GM23338 (cell line): ENCODE results near the gene CMTR1. TPM values are rescaled to one million over a fixed set of nuclear protein-coding genes. Genes with fewer than 3 reads are reported as not detected.

Experiments used
- ATAC-seq: fragments of 200-7000 bp; cut with Tn5 transposase; 3 replicates; pipeline ENCODE4 v1.9.1; 2020
- DNase-seq: peaks from one replicate; pipeline ENCODE4 v3.0.0-alpha.2; 2015; ENCODE audit warnings: low spot score
- H2AFZ ChIP-seq: fragments of 200-600 bp; sonication (generic); 2 replicates; pipeline ENCODE4 v1.8.0; 2016; ENCODE audit warnings: antibody characterized with exemption, mild to moderate bottlenecking, moderate library complexity
- H3F3A ChIP-seq: fragments of 200-600 bp; sonication (generic); replicated peaks from 2 replicates; pipeline ENCODE4 v1.8.0; 2017; ENCODE audit warnings: antibody characterized with exemption, mixed run types, low read depth
- H3K27ac ChIP-seq: fragments of 200-600 bp; sonication (generic); 2 replicates; pipeline ENCODE4 v1.6.1; 2016; ENCODE audit warnings: low read depth
- H3K27me3 ChIP-seq: fragments of 200-600 bp; sonication (generic); 2 replicates; pipeline ENCODE4 v1.8.0; 2016; ENCODE audit warnings: mild to moderate bottlenecking, mixed run types, moderate library complexity; ENCODE audit not compliant: insufficient read depth
- H3K36me3 ChIP-seq: fragments of 200-600 bp; sonication (generic); 2 replicates; pipeline ENCODE4 v1.8.0; 2016; ENCODE audit warnings: mild to moderate bottlenecking; ENCODE audit not compliant: insufficient read depth
- H3K4me1 ChIP-seq: fragments of 200-600 bp; sonication (generic); 2 replicates; pipeline ENCODE4 v1.8.0; 2016; ENCODE audit warnings: mild to moderate bottlenecking, moderate library complexity; ENCODE audit not compliant: insufficient read depth
- H3K4me2 ChIP-seq: fragments of 200-600 bp; sonication (generic); 2 replicates; pipeline ENCODE4 v1.7.1; 2017; ENCODE audit warnings: mixed run types
- H3K4me3 ChIP-seq: fragments of 200-600 bp; sonication (generic); 2 replicates; pipeline ENCODE4 v1.6.1; 2016; ENCODE audit warnings: mixed run types
- H3K79me2 ChIP-seq: fragments of 200-600 bp; sonication (generic); replicated peaks from 2 replicates; pipeline ENCODE4 v1.8.0; 2017; ENCODE audit warnings: mild to moderate bottlenecking; ENCODE audit not compliant: insufficient read depth
- H3K9me2 ChIP-seq: fragments of 200-600 bp; sonication (generic); 2 replicates; pipeline ENCODE4 v1.8.0; 2017; ENCODE audit not compliant: insufficient read depth
- H4K20me1 ChIP-seq: fragments of 200-600 bp; sonication (generic); replicated peaks from 2 replicates; pipeline ENCODE4 v1.8.0; 2017; ENCODE audit warnings: mild to moderate bottlenecking; ENCODE audit not compliant: insufficient read depth
- H3K27ac Mint-ChIP-seq: 2 replicates; pipeline ENCODE4 v1.8.0; 2020; ENCODE audit warnings: inconsistent platforms, mild to moderate bottlenecking, moderate library complexity, mixed read lengths
- H3K27me3 Mint-ChIP-seq: 3 replicates; pipeline ENCODE4 v1.8.0; 2022; ENCODE audit warnings: low read depth, mild to moderate bottlenecking, moderate library complexity, mixed read lengths, inconsistent platforms; ENCODE audit not compliant: insufficient read depth, poor library complexity
- H3K36me3 Mint-ChIP-seq: 3 replicates; pipeline ENCODE4 v1.8.0; 2021; ENCODE audit warnings: low read depth, mild to moderate bottlenecking, inconsistent platforms, moderate library complexity, mixed read lengths
- H3K4me1 Mint-ChIP-seq: 3 replicates; pipeline ENCODE4 v1.8.0; 2020; ENCODE audit warnings: mild to moderate bottlenecking, inconsistent platforms, mixed read lengths
- H3K4me3 Mint-ChIP-seq: 3 replicates; pipeline ENCODE4 v1.8.0; 2021; ENCODE audit warnings: moderate library complexity, mild to moderate bottlenecking, inconsistent platforms, mixed read lengths
- H3K9me3 Mint-ChIP-seq: 3 replicates; pipeline ENCODE4 v1.8.0; 2020; ENCODE audit warnings: moderate library complexity, mild to moderate bottlenecking, inconsistent platforms, mixed read lengths
- CREB1 ChIP-seq: fragments of 250-450 bp; sonication (Bioruptor Pico); IDR thresholded peaks from 2 replicates; pipeline ENCODE4 v1.5.0; 2020; ENCODE audit warnings: low read depth, mild to moderate bottlenecking, moderate library complexity
- EZH2 ChIP-seq: fragments of 200-600 bp; sonication (generic); IDR thresholded peaks from one replicate; pipeline ENCODE4 v1.8.0; 2017; ENCODE audit warnings: antibody characterized with exemption, mild to moderate bottlenecking, low read depth; ENCODE audit not compliant: unreplicated experiment
- EZH2phosphoT487 ChIP-seq: fragments of 200-600 bp; sonication (generic); IDR thresholded peaks from one replicate; pipeline ENCODE4 v1.8.1; 2018; ENCODE audit warnings: antibody characterized with exemption; ENCODE audit not compliant: unreplicated experiment
- JUNB ChIP-seq: IDR thresholded peaks from one replicate; pipeline ENCODE4 v1.6.1; 2016; ENCODE audit warnings: antibody characterized with exemption; ENCODE audit not compliant: unreplicated experiment
- NANOG ChIP-seq: IDR thresholded peaks from 2 replicates; pipeline ENCODE4 v1.6.1; 2016; ENCODE audit warnings: antibody characterized with exemption, borderline replicate concordance
- POLR2AphosphoS5 ChIP-seq: IDR thresholded peaks from 2 replicates; pipeline ENCODE4 v1.6.1; 2016; ENCODE audit warnings: antibody characterized with exemption, low read depth
- STAT1 ChIP-seq: IDR thresholded peaks from one replicate; pipeline ENCODE4 v1.6.1; 2016; ENCODE audit warnings: antibody characterized with exemption; ENCODE audit not compliant: unreplicated experiment
- ZNF114 ChIP-seq: fragments of 250-450 bp; sonication (Bioruptor Pico); IDR thresholded peaks from 2 replicates; pipeline ENCODE4 v1.5.0; 2020; ENCODE audit warnings: mild to moderate bottlenecking, moderate library complexity
- ZNF331 ChIP-seq: fragments of 250-450 bp; sonication (Bioruptor Pico); IDR thresholded peaks from 2 replicates; pipeline ENCODE4 v1.5.0; 2020; ENCODE audit warnings: low read depth, mild to moderate bottlenecking, moderate library complexity
- polyA plus RNA-seq: library from polyadenylated mRNA; unstranded; fragments of >200 nt; fragmentation: Nextera tagmentation; extraction: Ambion mirVana; gene quantifications from 2 replicates; pipeline ENCODE4 v1.2.1, GENCODE V29; 2016
- total RNA-seq: library from RNA; depleted of rRNA; stranded (reverse); fragments of >200 nt; shearing (Covaris generic); gene quantifications from 2 replicates; pipeline ENCODE4 v1.2.3, GENCODE V29; 2014
- TF ChIP-seq, protein P1 (sequence below): IDR thresholded peaks from one replicate; pipeline ENCODE4 v1.6.1; 2018; ENCODE audit warnings: antibody characterized with exemption; ENCODE audit not compliant: unreplicated experiment
- TF ChIP-seq, protein P2 (sequence below), 2 experiments: fragments of 200-600 bp in 1 of 2; sonication (generic) in 1 of 2; conservative IDR thresholded peaks; 2 replicates each; pipeline versions ENCODE4 v1.5.1 to v1.6.1; 2016 to 2017; ENCODE audit warnings: antibody characterized with exemption in 2 of 2, low read depth in 2 of 2, mild to moderate bottlenecking in 2 of 2, moderate library complexity in 1 of 2
- TF ChIP-seq, protein P3 (sequence below): IDR thresholded peaks from 2 replicates; pipeline ENCODE4 v1.6.1; 2016; ENCODE audit warnings: antibody characterized with exemption

Gene CMTR1
- total and polyA plus RNA-seq, 2 experiments from 2014 or later: 7.3 to 36.4 TPM

DNA sequence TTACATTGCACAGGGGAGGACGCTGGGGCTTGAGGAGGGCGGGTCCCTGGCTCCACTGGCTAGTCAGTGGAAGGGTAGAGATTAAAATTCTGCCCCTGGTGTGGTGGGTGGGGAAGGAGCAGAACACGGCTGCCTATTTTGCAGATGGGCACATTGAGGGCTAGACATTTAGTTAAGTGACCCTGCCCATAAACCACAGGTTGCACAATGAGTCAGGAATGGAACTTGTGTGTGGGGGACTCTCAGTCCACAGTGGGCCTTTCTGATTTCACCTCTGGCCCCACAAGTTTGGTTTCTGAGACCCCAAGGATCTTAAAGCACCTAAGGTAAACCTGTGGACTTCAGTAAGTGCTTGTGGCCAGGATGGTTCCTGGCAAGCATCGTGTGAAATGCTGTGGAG, 88.7 kb downstream of the CMTR1 start (continued):
- TF ChIP-seq, protein P1, sequence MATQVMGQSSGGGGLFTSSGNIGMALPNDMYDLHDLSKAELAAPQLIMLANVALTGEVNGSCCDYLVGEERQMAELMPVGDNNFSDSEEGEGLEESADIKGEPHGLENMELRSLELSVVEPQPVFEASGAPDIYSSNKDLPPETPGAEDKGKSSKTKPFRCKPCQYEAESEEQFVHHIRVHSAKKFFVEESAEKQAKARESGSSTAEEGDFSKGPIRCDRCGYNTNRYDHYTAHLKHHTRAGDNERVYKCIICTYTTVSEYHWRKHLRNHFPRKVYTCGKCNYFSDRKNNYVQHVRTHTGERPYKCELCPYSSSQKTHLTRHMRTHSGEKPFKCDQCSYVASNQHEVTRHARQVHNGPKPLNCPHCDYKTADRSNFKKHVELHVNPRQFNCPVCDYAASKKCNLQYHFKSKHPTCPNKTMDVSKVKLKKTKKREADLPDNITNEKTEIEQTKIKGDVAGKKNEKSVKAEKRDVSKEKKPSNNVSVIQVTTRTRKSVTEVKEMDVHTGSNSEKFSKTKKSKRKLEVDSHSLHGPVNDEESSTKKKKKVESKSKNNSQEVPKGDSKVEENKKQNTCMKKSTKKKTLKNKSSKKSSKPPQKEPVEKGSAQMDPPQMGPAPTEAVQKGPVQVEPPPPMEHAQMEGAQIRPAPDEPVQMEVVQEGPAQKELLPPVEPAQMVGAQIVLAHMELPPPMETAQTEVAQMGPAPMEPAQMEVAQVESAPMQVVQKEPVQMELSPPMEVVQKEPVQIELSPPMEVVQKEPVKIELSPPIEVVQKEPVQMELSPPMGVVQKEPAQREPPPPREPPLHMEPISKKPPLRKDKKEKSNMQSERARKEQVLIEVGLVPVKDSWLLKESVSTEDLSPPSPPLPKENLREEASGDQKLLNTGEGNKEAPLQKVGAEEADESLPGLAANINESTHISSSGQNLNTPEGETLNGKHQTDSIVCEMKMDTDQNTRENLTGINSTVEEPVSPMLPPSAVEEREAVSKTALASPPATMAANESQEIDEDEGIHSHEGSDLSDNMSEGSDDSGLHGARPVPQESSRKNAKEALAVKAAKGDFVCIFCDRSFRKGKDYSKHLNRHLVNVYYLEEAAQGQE: no peak
- TF ChIP-seq ZNF331 (CRISPR knock-in tag) (no peak), CREB1 (CRISPR knock-in tag) (no peak), STAT1 (no peak), POLR2AphosphoS5 (no peak), NANOG (no peak), EZH2phosphoT487 (no peak)
- TF ChIP-seq, protein P2, sequence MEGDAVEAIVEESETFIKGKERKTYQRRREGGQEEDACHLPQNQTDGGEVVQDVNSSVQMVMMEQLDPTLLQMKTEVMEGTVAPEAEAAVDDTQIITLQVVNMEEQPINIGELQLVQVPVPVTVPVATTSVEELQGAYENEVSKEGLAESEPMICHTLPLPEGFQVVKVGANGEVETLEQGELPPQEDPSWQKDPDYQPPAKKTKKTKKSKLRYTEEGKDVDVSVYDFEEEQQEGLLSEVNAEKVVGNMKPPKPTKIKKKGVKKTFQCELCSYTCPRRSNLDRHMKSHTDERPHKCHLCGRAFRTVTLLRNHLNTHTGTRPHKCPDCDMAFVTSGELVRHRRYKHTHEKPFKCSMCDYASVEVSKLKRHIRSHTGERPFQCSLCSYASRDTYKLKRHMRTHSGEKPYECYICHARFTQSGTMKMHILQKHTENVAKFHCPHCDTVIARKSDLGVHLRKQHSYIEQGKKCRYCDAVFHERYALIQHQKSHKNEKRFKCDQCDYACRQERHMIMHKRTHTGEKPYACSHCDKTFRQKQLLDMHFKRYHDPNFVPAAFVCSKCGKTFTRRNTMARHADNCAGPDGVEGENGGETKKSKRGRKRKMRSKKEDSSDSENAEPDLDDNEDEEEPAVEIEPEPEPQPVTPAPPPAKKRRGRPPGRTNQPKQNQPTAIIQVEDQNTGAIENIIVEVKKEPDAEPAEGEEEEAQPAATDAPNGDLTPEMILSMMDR (conservative IDR thresholded peaks at IDR 0.05; ENCODE audit: low read depth in 2 of 2): no peak
- TF ChIP-seq, protein P3, sequence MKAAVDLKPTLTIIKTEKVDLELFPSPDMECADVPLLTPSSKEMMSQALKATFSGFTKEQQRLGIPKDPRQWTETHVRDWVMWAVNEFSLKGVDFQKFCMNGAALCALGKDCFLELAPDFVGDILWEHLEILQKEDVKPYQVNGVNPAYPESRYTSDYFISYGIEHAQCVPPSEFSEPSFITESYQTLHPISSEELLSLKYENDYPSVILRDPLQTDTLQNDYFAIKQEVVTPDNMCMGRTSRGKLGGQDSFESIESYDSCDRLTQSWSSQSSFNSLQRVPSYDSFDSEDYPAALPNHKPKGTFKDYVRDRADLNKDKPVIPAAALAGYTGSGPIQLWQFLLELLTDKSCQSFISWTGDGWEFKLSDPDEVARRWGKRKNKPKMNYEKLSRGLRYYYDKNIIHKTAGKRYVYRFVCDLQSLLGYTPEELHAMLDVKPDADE: no peak

DNA sequence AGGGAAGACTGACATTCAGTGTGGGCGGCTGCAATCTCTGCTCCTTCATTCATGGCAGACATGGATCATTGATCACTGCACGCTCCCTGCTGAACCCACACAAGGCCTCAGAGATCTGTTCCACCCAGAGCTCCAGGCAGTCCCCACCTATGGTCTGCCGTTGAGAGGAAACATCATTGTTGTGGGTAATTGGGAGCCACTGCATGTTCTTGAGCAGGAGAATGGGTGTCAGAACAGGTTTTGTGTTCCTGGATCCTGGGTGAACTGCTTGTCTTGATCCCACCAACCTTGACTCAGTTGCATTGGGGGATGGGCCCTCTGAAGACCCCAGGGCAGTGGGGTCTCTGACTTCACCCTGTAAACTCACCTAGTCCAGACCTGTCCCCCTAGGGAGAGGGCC, 89.8 kb downstream of the CMTR1 start:
- Mint-ChIP-seq H3K4me3 (no peak overlapping the region), H3K27me3 (peaks cover 9% of the 10 kb centered on the region), H3K4me1 (peaks cover 13% of the 10 kb centered on the region; the same call in 2 of the 3 replicates), H3K27ac (no peak overlapping the region), H3K36me3 (no peaks in the 10 kb centered on the region), H3K9me3 (no peaks in the 10 kb centered on the region; the same call in 2 of the 3 replicates)
- no peaks in the 10 kb centered on the region for H3K9me2 ChIP-seq
- H3K4me1 ChIP-seq: no peaks in the 10 kb centered on the region; the same call in 1 of the 2 replicates
- ATAC-seq (no peak), DNase-seq (no peak)
- H2AFZ ChIP-seq: no peak overlapping the region
- H3K79me2 ChIP-seq: no peaks in the 10 kb centered on the region
- H3K36me3 ChIP-seq: no peaks in the 10 kb centered on the region
- H3K27ac ChIP-seq: no peak overlapping the region
- peaks cover 5% of the 10 kb centered on the region; the same call in 1 of the 2 replicates for H4K20me1 ChIP-seq
- H3K4me2 ChIP-seq: no peak overlapping the region
- H3K4me3 ChIP-seq: no peak overlapping the region
- H3K27me3 ChIP-seq: no peaks in the 10 kb centered on the region
- no peaks in the 10 kb centered on the region for H3F3A ChIP-seq
- TF ChIP-seq EZH2 (no peak), JUNB (no peak), STAT1 (no peak), POLR2AphosphoS5 (no peak), EZH2phosphoT487 (no peak), ZNF114 (CRISPR knock-in tag) (no peak)
- TF ChIP-seq, protein P1: no peak
- TF ChIP-seq, protein P3: no peak
- TF ChIP-seq, protein P2 (conservative IDR thresholded peaks at IDR 0.05; ENCODE audit: low read depth in 2 of 2): no peak
